GM20431 (cell line): ENCODE data around the gene CDC14C.

Experiments used
- in situ Hi-C: fragments of 300-500 bp; cut with MseI, MboI; formaldehyde crosslinking; loops from one replicate; pipeline ENCODE4 v1.15.0; 2020; ENCODE audit warnings: low sequenced_read_pairs; ENCODE audit not compliant: unreplicated experiment

CDC14C gene

GRCh38 chr7:48964074-48964473 is 39.7 kb downstream of the CDC14C start:
- in situ Hi-C loops, result no loop called here

DNA sequence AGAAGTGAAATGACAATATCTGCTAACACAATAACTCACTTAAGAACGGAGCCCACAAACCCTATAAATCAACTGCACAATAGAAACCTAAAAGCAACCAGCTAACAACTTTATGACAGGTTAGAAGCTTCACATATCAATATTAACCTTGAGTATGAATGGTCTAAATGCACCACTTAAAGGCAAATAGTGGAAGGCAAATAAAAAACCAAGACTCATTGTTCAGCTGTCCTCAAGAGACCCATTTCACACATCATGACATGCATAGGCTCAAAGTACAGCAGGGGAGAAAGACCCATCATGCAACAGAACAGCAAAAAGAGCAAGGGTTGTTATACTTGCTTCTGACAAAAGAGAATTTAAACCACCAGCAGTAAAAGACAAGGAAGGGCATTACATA is 46.8 kb downstream of the CDC14C start:
- in situ Hi-C loops, result no loop called here

DNA sequence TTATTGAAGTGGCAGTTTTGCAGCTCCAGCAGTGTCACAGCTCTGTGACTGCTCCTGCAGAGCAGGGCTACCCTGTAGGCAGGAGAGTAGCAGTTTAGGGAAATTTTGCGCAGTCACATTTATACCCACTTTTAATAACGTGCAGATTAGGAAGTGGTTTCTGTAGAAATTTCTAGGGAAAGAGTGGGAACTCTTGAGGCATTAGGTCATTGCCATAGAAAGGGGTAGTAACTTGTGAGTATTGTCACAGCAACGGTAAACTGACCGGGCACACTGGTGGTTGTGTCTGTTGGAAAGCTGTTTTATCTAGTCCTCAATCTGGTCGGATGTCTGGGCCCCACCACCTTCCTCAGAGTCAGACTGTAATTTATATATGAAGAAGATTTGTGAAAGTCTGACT is 51.9 kb downstream of the CDC14C start:
- in situ Hi-C loops, result no loop called here

- in situ Hi-C loops, result no loop called here
Measured at GRCh38 chr7:48976850-48977249, 52.5 kb downstream of the CDC14C start.
